Esophagus muscularis mucosa (tissue), 4 donors: ENCODE data around the gene LIME1.

Experiments
- EP300 ChIP-seq: sonication (generic); formaldehyde crosslinking; IDR thresholded peaks from one replicate; pipeline ENCODE4 v1.6.1; 2017; ENCODE audit warnings: antibody characterized with exemption
- POLR2AphosphoS5 ChIP-seq, 2 donors: sonication (generic); formaldehyde crosslinking; IDR thresholded peaks; one replicate each; pipeline ENCODE4 v1.6.1; 2017; ENCODE audit warnings: antibody characterized with exemption in 2 of 2
- TF ChIP-seq, protein P1 (sequence below), 3 experiments: fragments of 200-600 bp in 2 of 3; fragments of 450-650 bp in 1 of 3; sonication (generic) in 2 of 3; IDR thresholded peaks; one replicate each; pipeline ENCODE4 v1.5.1; 2017 to 2019; ENCODE audit warnings: antibody characterized with exemption in 3 of 3, mild to moderate bottlenecking in 2 of 3, moderate library complexity in 1 of 3

- TF ChIP-seq, protein P1, sequence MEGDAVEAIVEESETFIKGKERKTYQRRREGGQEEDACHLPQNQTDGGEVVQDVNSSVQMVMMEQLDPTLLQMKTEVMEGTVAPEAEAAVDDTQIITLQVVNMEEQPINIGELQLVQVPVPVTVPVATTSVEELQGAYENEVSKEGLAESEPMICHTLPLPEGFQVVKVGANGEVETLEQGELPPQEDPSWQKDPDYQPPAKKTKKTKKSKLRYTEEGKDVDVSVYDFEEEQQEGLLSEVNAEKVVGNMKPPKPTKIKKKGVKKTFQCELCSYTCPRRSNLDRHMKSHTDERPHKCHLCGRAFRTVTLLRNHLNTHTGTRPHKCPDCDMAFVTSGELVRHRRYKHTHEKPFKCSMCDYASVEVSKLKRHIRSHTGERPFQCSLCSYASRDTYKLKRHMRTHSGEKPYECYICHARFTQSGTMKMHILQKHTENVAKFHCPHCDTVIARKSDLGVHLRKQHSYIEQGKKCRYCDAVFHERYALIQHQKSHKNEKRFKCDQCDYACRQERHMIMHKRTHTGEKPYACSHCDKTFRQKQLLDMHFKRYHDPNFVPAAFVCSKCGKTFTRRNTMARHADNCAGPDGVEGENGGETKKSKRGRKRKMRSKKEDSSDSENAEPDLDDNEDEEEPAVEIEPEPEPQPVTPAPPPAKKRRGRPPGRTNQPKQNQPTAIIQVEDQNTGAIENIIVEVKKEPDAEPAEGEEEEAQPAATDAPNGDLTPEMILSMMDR (IDR thresholded peaks at IDR 0.05), result no peak
- TF ChIP-seq POLR2AphosphoS5 (IDR thresholded peaks at IDR 0.05), result no peak
- no peak for TF ChIP-seq EP300
Observed at GRCh38 chr20:63691711-63692435, 44.6 kb upstream of the LIME1 start.
